Brain microvascular endothelial cell (primary cell): ENCODE measurements around the gene ETS1.
A peak's percentile ranks its signal among the peaks of the same experiment; 100 is the strongest.

ENCODE experiments used
- DNase-seq: peaks from one replicate; pipeline ENCODE4 v3.0.0-alpha.2; 2020
- H3K27ac ChIP-seq: fragments of 250-450 bp; sonication (Bioruptor Pico); 2 replicates; pipeline ENCODE4 v1.5.1; 2020; ENCODE audit warnings: mild to moderate bottlenecking, moderate library complexity
- H3K27me3 ChIP-seq: fragments of 250-450 bp; sonication (Bioruptor Pico); replicated peaks from 2 replicates; pipeline ENCODE4 v1.5.1; 2020; ENCODE audit warnings: mild to moderate bottlenecking
- H3K36me3 ChIP-seq: fragments of 250-450 bp; sonication (Bioruptor Pico); replicated peaks from 2 replicates; pipeline ENCODE4 v1.5.1; 2020; ENCODE audit warnings: mild to moderate bottlenecking
- H3K4me3 ChIP-seq: 2 replicates; pipeline ENCODE4 v1.5.1; 2011; ENCODE audit warnings: low read depth, mild to moderate bottlenecking, control low read depth, low read length, moderate library complexity
- in situ Hi-C: cut with HindIII; loops from 2 replicates; pipeline ENCODE4 v1.10.0; 2017; ENCODE audit warnings: low sequenced_read_pairs, low pct_ligation_motif_present
- TF ChIP-seq, protein P1 (sequence below): IDR thresholded peaks from 2 replicates; pipeline ENCODE4 v1.5.1; 2011; ENCODE audit warnings: low read depth, mild to moderate bottlenecking, moderate library complexity, low read length, control low read depth, inconsistent platforms; ENCODE audit errors: missing control alignments

Gene ETS1

DNA sequence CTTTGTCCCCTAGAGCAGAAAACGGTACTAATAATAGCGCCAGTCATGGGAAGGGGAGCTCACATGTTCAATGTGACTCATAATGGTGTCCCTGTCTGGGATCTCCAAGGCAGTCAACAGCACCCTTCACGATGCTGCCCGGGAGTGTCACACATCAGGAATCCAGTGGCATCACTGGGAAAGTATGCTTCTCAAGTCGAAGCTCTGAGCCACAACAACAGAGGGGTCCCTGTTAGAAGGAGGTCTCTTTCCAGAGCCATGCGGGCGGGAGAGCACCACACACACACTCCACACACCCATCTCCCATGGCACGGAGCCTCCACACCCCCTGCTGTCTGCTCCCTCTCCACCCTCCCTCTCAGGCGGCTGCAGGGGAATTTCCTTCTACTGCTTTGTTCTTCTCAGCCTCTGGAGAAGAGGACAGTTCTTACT is 119.7 kb downstream of the ETS1 start:
- Histone ChIP-seq H3K36me3 (peaks cover 38% of the 10 kb centered on the region), H3K27ac (peak overlapping the region; percentile 97), H3K4me3 (no peak overlapping the region), H3K27me3 (no peaks in the 10 kb centered on the region)
- in situ Hi-C loops: no loop called here
- TF ChIP-seq, protein P1, sequence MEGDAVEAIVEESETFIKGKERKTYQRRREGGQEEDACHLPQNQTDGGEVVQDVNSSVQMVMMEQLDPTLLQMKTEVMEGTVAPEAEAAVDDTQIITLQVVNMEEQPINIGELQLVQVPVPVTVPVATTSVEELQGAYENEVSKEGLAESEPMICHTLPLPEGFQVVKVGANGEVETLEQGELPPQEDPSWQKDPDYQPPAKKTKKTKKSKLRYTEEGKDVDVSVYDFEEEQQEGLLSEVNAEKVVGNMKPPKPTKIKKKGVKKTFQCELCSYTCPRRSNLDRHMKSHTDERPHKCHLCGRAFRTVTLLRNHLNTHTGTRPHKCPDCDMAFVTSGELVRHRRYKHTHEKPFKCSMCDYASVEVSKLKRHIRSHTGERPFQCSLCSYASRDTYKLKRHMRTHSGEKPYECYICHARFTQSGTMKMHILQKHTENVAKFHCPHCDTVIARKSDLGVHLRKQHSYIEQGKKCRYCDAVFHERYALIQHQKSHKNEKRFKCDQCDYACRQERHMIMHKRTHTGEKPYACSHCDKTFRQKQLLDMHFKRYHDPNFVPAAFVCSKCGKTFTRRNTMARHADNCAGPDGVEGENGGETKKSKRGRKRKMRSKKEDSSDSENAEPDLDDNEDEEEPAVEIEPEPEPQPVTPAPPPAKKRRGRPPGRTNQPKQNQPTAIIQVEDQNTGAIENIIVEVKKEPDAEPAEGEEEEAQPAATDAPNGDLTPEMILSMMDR: peak; percentile 67
- DNase-seq: peak; percentile 100

DNA sequence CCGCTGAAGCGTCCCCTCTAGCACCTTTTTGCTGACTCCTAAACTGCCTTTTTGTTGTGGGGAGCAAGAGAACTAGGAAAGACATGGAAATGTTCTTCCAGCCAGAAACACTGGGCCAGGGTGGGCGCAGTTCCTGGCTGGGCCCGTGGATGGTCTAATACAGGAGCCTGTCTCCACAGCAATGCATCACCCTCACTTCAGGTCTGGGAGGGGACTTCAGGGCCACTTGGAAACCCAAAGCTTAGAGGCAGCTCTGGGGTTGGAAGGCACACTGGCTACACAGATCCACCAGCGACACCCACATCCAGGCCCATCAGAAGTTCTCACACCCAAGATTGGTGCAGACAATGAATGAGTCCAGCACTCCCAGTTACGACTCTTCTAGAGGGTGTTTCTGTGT is 120.3 kb downstream of the ETS1 start:
- TF ChIP-seq, protein P1: no peak

DNA sequence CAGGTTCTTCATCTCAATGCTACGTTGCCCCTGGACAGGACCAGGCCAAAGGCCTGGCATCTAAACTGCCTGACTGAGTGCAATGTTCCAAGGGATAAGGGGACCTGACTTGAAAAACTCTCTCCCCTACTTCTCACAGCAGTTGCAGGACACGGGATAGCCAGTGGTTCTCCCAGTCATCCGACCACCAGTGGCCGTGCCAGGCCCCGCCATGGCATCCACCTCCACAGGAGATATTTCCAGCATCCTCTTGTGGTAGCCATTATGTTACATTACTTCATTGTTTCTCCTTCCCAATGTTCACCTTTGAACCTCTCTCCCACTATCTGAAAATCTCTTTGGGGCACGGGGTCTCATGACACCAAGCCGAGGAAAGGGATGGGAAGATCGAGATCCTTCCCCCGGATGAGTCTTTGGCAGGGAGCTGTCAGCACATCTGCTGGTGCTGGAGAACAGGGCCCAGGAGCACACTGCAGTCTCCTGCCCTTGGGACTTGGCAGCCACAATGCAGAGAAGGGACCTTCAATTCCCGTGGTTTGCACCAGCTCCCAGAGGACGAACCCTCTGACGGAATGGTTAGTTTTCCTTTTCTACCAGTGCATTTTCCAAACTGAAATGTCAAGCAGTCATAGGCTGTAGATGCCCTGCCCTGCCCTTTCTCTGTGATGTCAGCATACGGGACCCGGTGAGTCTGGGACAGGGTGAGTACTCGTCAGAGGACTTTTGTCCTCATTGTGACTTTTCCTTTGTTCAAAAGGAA is 121.2 kb downstream of the ETS1 start:
- in situ Hi-C loops: no loop called here
- H3K36me3 ChIP-seq: peaks cover 49% of the 10 kb centered on the region
- TF ChIP-seq, protein P1: no peak
- no peaks in the 10 kb centered on the region for H3K27me3 ChIP-seq
- peak overlapping the region; percentile 97 for H3K27ac ChIP-seq
- no peak overlapping the region for H3K4me3 ChIP-seq
- DNase-seq: no peak

More for the DNA sequence above, 120.3 kb downstream of the ETS1 start:
- no peak overlapping the region for H3K4me3 ChIP-seq
- H3K27me3 ChIP-seq: no peaks in the 10 kb centered on the region
- DNase-seq: no peak
- in situ Hi-C loops: no loop called here
- peak overlapping the region; percentile 97 for H3K27ac ChIP-seq
- H3K36me3 ChIP-seq: peaks cover 39% of the 10 kb centered on the region

DNA sequence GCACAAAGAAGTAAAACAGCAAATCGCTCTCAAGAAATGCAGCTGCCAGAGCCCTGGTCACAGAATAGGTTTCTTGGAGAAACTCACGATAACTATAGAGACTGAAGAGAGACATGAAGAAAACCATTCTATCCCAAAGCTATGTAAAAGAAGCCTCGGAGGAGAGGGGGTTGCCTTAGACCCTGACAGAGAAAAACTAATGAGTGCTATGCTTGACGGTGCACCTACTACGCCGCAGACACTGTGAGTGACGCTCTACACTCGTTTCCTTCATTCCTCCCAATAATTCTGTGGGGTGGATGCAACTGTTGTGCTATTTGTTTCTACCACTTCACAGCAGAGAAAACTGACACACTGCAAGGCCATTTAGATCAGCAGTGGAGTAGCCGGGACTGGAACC is 121.8 kb downstream of the ETS1 start:
- no peaks in the 10 kb centered on the region for H3K27me3 ChIP-seq
- no peak for DNase-seq
- in situ Hi-C loops: no loop called here
- H3K4me3 ChIP-seq: no peak overlapping the region
- peak overlapping the region; percentile 97 for H3K27ac ChIP-seq
- TF ChIP-seq, protein P1: no peak
- peaks cover 51% of the 10 kb centered on the region for H3K36me3 ChIP-seq

DNA sequence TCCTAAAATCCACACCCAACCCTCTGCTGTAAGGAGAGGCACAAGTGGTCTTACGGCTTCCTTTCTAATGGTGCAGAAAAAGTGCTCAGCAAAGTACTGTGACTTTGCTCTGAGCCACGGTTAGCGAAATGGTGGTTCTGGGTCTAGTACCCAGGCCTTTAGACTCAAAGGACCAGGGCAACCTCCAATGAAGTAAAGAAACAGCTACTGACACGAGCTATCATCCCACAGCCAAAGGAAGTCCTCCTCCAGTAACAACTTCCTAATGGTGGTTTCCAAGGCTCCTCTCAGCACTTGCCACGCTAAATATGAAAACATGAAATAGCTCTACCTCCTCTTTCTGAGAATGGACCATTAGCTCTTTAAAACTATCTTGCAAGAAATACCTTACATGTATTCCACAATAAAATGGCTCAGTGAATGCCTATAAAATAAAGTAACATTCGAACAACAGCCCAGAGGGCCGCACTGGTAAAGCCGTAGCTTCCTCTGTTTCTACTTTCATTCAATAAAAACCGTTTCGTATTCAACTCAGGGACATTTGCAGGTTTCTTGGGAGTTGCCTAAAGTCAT is 122.4 kb downstream of the ETS1 start:
- DNase-seq: no peak
- Histone ChIP-seq H3K4me3 (no peak overlapping the region), H3K36me3 (peaks cover 56% of the 10 kb centered on the region), H3K27ac (peak overlapping the region; percentile 97), H3K27me3 (no peaks in the 10 kb centered on the region)
- in situ Hi-C loops: no loop called here
- TF ChIP-seq, protein P1: no peak

DNA sequence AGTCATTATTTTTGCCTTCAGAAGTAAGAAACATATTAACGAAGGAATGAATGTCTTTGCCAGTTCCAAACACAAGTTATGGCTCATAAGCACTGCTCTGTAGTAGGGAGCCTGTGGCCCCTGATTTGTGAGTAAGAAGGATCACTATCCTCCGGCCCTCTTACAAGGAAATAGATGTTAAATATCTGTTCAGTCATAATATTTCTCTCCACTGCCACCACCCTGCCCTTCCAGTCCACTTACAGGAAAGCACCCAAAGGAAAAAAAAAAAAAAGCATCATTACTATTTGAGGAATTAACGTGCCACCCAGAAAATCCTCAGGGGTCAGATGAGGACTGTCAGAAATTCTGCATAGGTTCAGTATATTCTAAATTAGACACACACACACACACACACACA is 123.4 kb downstream of the ETS1 start:
- no peak overlapping the region for H3K4me3 ChIP-seq
- no peaks in the 10 kb centered on the region for H3K27me3 ChIP-seq
- TF ChIP-seq, protein P1: no peak
- DNase-seq: peak; percentile 42
- peak overlapping the region; percentile 97 for H3K27ac ChIP-seq
- peaks cover 58% of the 10 kb centered on the region for H3K36me3 ChIP-seq
- in situ Hi-C loops: no loop called here
